ENCODE results near the gene TCP11L1. TPM values are rescaled to one million over a fixed set of nuclear protein-coding genes. Genes with fewer than 3 reads are reported as not detected.

TCP11L1 gene
- total and polyA plus RNA-seq, 9 of the 15 experiments (the other 6 are each of a cell fraction or from before 2014, with no cell fraction given): 1.6 to 15.3 (median 5.4) TPM

GRCh38 chr11:33039274-33040032 is at the start of gene TCP11L1 (continued):
- no peak for TF ChIP-seq DLX4 (CRISPR knock-in tag; IDR thresholded peaks at IDR 0.05)
- peak; percentile 37; the same call in 1 of the 2 replicates for TF ChIP-seq ETS1 (conservative IDR thresholded peaks at IDR 0.05; ENCODE audit: control insufficient read depth, low read depth, low read length)
- no peak for TF ChIP-seq SPI1 (IDR thresholded peaks at IDR 0.05; ENCODE audit: borderline replicate concordance, low read depth, low read length)
- no peak for TF ChIP-seq TAL1 (IDR thresholded peaks at IDR 0.05)
- TF ChIP-seq ZKSCAN3 (CRISPR knock-in tag; IDR thresholded peaks at IDR 0.05): no peak
- no peak for TF ChIP-seq MCM5 (IDR thresholded peaks at IDR 0.05; ENCODE audit: low read depth)
- TF ChIP-seq ZNF436 (CRISPR knock-in tag; IDR thresholded peaks at IDR 0.05): no peak
- peak; percentile 28 to 77; a peak in 2 of 4 replicates for TF ChIP-seq UBTF (IDR thresholded peaks at IDR 0.05; ENCODE audit: borderline replicate concordance in 1 of 2, low read depth in 2 of 2, low read length in 2 of 2)
- TF ChIP-seq, protein P1, sequence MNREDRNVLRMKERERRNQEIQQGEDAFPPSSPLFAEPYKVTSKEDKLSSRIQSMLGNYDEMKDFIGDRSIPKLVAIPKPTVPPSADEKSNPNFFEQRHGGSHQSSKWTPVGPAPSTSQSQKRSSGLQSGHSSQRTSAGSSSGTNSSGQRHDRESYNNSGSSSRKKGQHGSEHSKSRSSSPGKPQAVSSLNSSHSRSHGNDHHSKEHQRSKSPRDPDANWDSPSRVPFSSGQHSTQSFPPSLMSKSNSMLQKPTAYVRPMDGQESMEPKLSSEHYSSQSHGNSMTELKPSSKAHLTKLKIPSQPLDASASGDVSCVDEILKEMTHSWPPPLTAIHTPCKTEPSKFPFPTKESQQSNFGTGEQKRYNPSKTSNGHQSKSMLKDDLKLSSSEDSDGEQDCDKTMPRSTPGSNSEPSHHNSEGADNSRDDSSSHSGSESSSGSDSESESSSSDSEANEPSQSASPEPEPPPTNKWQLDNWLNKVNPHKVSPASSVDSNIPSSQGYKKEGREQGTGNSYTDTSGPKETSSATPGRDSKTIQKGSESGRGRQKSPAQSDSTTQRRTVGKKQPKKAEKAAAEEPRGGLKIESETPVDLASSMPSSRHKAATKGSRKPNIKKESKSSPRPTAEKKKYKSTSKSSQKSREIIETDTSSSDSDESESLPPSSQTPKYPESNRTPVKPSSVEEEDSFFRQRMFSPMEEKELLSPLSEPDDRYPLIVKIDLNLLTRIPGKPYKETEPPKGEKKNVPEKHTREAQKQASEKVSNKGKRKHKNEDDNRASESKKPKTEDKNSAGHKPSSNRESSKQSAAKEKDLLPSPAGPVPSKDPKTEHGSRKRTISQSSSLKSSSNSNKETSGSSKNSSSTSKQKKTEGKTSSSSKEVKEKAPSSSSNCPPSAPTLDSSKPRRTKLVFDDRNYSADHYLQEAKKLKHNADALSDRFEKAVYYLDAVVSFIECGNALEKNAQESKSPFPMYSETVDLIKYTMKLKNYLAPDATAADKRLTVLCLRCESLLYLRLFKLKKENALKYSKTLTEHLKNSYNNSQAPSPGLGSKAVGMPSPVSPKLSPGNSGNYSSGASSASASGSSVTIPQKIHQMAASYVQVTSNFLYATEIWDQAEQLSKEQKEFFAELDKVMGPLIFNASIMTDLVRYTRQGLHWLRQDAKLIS (CRISPR knock-in tag; IDR thresholded peaks at IDR 0.05): no peak; the same call in 1 of the 2 replicates
- no peak for TF ChIP-seq ZNF324 (CRISPR knock-in tag; IDR thresholded peaks at IDR 0.05)
- TF ChIP-seq ZNF23 (CRISPR knock-in tag; IDR thresholded peaks at IDR 0.05): no peak
- no peak for TF ChIP-seq JUNB (CRISPR knock-in tag; conservative IDR thresholded peaks at IDR 0.05)
- TF ChIP-seq RCOR1 (IDR thresholded peaks at IDR 0.05; ENCODE audit: borderline replicate concordance in 1 of 2, low read depth in 2 of 2, low read length in 2 of 2): peak in 1 of 2 experiments; percentile 5; a peak in 1 of 4 replicates
- TF ChIP-seq TBP (optimal IDR thresholded peaks at IDR 0.05; ENCODE audit: low read depth, low read length): no peak
- 0 out of 2 replicates have a peak, but pooled peaks have one; percentile 67 for TF ChIP-seq RBM14 (IDR thresholded peaks at IDR 0.05; ENCODE audit: borderline replicate concordance, insufficient read depth, low read depth, low read length)
- no peak for TF ChIP-seq YBX1 (IDR thresholded peaks at IDR 0.05)
- no peak for TF ChIP-seq POLR3A (IDR thresholded peaks at IDR 0.05; ENCODE audit: borderline replicate concordance, extremely low read depth, insufficient read depth, insufficient read length)
- TF ChIP-seq MYNN (IDR thresholded peaks at IDR 0.05): no peak
- no peak for TF ChIP-seq MYNN (CRISPR knock-in tag; IDR thresholded peaks at IDR 0.05)
- TF ChIP-seq TEAD4 (IDR thresholded peaks at IDR 0.05; ENCODE audit: low read length): no peak
- no peak for TF ChIP-seq TEAD4 (CRISPR knock-in tag; IDR thresholded peaks at IDR 0.05; ENCODE audit: borderline replicate concordance)
- TF ChIP-seq POLR2AphosphoS2 (IDR thresholded peaks at IDR 0.05; ENCODE audit: low read length): no peak
